Smooth muscle cell (in vitro differentiated cells): Measurements from ENCODE around the gene RAD52. TPM values are rescaled to one million over a fixed set of nuclear protein-coding genes. Genes with fewer than 3 reads are reported as not detected.

Source experiments
- DNase-seq: peaks from one replicate; lab custom pipeline; 2025; ENCODE audit not compliant: unreplicated experiment; lab: John Stamatoyannopoulos, UW
- H2AFZ ChIP-seq: fragments of 200-600 bp; sonication (generic); 2 replicates; pipeline ENCODE4 v1.6.0; 2016; ENCODE audit warnings: antibody characterized with exemption, low read depth, mild to moderate bottlenecking
- H3F3A ChIP-seq: fragments of 200-600 bp; sonication (generic); 2 replicates; pipeline ENCODE4 v1.6.0; 2017; ENCODE audit warnings: antibody characterized with exemption, low read depth
- H3K27ac ChIP-seq: fragments of 200-600 bp; sonication (generic); 2 replicates; pipeline ENCODE4 v1.5.1; 2016; ENCODE audit warnings: low read depth, mild to moderate bottlenecking
- H3K27me3 ChIP-seq: fragments of 200-600 bp; sonication (generic); 2 replicates; pipeline ENCODE4 v1.6.1; 2016; ENCODE audit warnings: low read depth, mild to moderate bottlenecking
- H3K36me3 ChIP-seq: fragments of 200-600 bp; sonication (generic); 2 replicates; pipeline ENCODE4 v1.5.1; 2016; ENCODE audit warnings: low read depth
- H3K4me1 ChIP-seq: fragments of 200-600 bp; sonication (generic); 2 replicates; pipeline ENCODE4 v1.5.1; 2016; ENCODE audit warnings: low read depth
- H3K4me2 ChIP-seq: fragments of 200-600 bp; sonication (generic); 2 replicates; pipeline ENCODE4 v1.6.0; 2016; ENCODE audit warnings: mild to moderate bottlenecking
- H3K4me3 ChIP-seq: fragments of 200-600 bp; sonication (generic); 2 replicates; pipeline ENCODE4 v1.5.1; 2016; ENCODE audit warnings: mild to moderate bottlenecking
- H3K79me2 ChIP-seq: fragments of 200-600 bp; sonication (generic); 2 replicates; pipeline ENCODE4 v1.6.0; 2016; ENCODE audit warnings: low read depth, mild to moderate bottlenecking
- H3K9ac ChIP-seq: fragments of 200-600 bp; sonication (generic); 2 replicates; pipeline ENCODE4 v1.6.0; 2016; ENCODE audit warnings: low read depth
- H3K9me3 ChIP-seq: fragments of 200-600 bp; sonication (generic); replicated peaks from 2 replicates; pipeline ENCODE4 v1.5.1; 2016; ENCODE audit warnings: low read depth
- H4K20me1 ChIP-seq: fragments of 200-600 bp; sonication (generic); 2 replicates; pipeline ENCODE4 v1.6.0; 2016; ENCODE audit warnings: low read depth
- WGBS: methylation state at CpG from one replicate; pipeline ENCODE4 v1.1.7; 2016; ENCODE audit warnings: low lambda C conversion rate; 5-methylcytosine and 5-hydroxymethylcytosine counted together
- polyA plus RNA-seq: library from polyadenylated mRNA; unstranded; fragments of >200 nt; fragmentation: Nextera tagmentation; extraction: Ambion mirVana; gene quantifications from 2 replicates; pipeline ENCODE4 v1.2.1, GENCODE V29; 2016
- total RNA-seq: library from RNA; depleted of rRNA; stranded (reverse); fragments of >200 nt; gene quantifications from 2 replicates; pipeline ENCODE4 v1.2.3, GENCODE V29; 2014
- TF ChIP-seq, protein P1 (sequence below): fragments of 200-600 bp; sonication (generic); IDR thresholded peaks from 2 replicates; pipeline ENCODE4 v1.5.1; 2017; ENCODE audit warnings: borderline replicate concordance, mild to moderate bottlenecking, antibody characterized with exemption; ENCODE audit not compliant: insufficient read depth, poor library complexity, severe bottlenecking

RAD52 gene
- total and polyA plus RNA-seq, 2 experiments from 2014 or later: 2.8 to 15.1 TPM

DNA sequence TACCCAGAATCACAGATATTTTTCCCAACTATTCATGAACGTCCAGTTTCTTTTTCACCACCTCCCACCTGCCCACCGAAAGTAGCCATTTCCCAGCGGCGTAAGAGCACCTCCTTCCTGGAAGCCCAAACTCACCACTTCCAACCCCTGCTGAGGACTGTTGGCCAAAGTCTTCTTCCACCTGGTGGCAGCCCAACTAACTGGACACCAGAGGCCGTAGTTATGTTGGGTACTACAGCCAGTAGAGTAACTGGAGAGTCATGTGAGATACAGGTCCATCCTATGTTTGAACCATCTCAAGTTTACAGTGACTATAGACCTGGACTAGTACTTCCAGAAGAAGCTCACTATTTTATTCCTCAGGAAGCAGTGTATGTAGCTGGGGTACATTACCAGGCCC, 81.6 kb downstream of the RAD52 start:
- Histone ChIP-seq H3K4me1 (no peaks in the 10 kb centered on the region), H3K79me2 (peaks cover 6% of the 10 kb centered on the region), H3K9ac (no peak overlapping the region), H3K9me3 (no peaks in the 10 kb centered on the region), H3K27ac (no peak overlapping the region), H3K4me3 (no peak overlapping the region), H4K20me1 (peaks cover 4% of the 10 kb centered on the region), H2AFZ (no peak overlapping the region), H3K27me3 (no peaks in the 10 kb centered on the region), H3F3A (peaks cover 7% of the 10 kb centered on the region), H3K4me2 (no peak overlapping the region), H3K36me3 (peaks cover 43% of the 10 kb centered on the region)
- no peak for DNase-seq
- WGBS: 98% methylated on average over 5 of the region's 5 CpGs
- TF ChIP-seq, protein P1, sequence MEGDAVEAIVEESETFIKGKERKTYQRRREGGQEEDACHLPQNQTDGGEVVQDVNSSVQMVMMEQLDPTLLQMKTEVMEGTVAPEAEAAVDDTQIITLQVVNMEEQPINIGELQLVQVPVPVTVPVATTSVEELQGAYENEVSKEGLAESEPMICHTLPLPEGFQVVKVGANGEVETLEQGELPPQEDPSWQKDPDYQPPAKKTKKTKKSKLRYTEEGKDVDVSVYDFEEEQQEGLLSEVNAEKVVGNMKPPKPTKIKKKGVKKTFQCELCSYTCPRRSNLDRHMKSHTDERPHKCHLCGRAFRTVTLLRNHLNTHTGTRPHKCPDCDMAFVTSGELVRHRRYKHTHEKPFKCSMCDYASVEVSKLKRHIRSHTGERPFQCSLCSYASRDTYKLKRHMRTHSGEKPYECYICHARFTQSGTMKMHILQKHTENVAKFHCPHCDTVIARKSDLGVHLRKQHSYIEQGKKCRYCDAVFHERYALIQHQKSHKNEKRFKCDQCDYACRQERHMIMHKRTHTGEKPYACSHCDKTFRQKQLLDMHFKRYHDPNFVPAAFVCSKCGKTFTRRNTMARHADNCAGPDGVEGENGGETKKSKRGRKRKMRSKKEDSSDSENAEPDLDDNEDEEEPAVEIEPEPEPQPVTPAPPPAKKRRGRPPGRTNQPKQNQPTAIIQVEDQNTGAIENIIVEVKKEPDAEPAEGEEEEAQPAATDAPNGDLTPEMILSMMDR: no peak

DNA sequence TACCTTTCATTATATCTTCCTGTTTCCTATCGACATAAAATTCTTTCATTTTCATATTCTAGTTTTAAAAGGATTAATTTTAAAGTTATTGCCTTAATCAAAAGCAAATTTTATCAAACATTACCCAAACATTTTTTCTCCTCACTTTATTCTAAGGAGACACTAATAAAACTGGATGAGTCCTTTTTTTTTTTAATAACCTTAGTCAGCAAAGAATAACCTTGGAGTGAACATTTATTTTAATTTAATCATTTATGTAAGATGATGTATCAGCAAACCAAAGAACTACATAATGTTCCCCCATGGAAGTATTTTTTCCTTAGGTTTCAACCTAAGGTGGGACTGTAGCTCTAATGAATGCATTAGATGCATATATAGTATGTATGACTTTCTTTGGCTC, 83.9 kb downstream of the RAD52 start:
- Histone ChIP-seq H3K9me3 (no peaks in the 10 kb centered on the region), H4K20me1 (peaks cover 4% of the 10 kb centered on the region), H3F3A (peaks cover 7% of the 10 kb centered on the region), H3K4me1 (no peaks in the 10 kb centered on the region), H3K79me2 (peaks cover 6% of the 10 kb centered on the region), H3K27me3 (no peaks in the 10 kb centered on the region), H3K4me3 (no peak overlapping the region), H3K4me2 (no peak overlapping the region), H2AFZ (no peak overlapping the region), H3K27ac (no peak overlapping the region), H3K9ac (no peak overlapping the region), H3K36me3 (peaks cover 52% of the 10 kb centered on the region)
- no peak for DNase-seq
- WGBS: 100% methylated on average over 1 of the region's 1 CpG
- TF ChIP-seq, protein P1: no peak

DNA sequence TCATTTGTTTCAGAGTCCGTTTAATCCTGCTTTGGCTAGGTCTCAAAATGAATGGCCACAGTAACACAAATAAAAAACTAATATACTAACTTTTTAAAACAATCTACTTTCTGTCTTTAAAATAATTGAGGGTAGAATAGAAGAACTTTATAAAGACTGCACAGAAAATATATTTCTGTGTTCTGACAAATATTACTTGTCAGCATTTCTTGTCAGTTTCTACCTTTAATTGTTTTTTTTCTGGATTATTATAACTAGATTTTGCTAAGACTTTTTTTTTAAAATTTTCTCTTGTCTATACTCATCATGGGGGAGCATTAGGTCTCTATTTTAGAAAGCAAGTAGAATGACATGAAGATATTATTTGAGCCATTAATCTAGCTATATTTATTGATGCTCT, 86.2 kb downstream of the RAD52 start:
- Histone ChIP-seq H3K79me2 (peaks cover 15% of the 10 kb centered on the region), H3F3A (peaks cover 7% of the 10 kb centered on the region), H3K9ac (no peak overlapping the region), H3K4me1 (no peaks in the 10 kb centered on the region), H3K4me2 (no peak overlapping the region), H3K36me3 (peaks cover 55% of the 10 kb centered on the region), H3K4me3 (no peak overlapping the region), H3K9me3 (no peaks in the 10 kb centered on the region), H3K27me3 (no peaks in the 10 kb centered on the region), H2AFZ (no peak overlapping the region), H4K20me1 (no peaks in the 10 kb centered on the region), H3K27ac (no peak overlapping the region)
- no peak for DNase-seq
- TF ChIP-seq, protein P1: no peak
- 97% methylated on average over 1 of the region's 1 CpG for WGBS

DNA sequence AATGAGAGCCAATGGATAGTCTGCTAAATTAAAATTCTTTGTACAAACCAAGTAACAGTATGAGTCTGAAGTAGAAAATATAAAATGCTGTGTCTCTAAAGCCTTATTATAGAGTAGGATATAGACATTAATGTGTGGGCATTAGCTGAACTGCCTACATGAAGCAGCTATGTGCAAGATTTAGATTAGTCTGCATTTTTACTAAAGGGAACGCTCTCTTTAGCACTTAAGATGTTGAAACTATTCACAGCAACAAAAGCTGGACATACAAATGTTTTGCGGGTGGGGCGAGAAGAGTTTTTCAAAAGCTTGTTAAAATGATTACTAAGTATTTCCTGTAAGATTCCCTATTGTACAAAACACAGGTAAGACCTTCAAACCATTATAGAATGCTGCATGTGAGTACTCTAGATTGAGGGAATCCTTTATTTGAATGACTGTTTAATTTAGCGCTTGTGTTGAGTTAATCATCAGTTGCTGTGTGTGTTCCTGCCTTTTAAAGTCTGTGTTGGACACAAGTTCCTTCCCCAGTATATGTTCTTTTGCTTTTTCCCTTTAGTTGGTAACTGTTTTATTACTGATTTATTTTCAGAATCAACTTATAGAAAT, 87.1 kb downstream of the RAD52 start:
- Histone ChIP-seq H3K27ac (no peak overlapping the region), H3K4me1 (peaks cover under 1% of the 10 kb centered on the region), H3K79me2 (peaks cover 18% of the 10 kb centered on the region), H3K36me3 (peaks cover 53% of the 10 kb centered on the region), H3K4me2 (no peak overlapping the region), H2AFZ (no peak overlapping the region), H3F3A (peaks cover 7% of the 10 kb centered on the region), H4K20me1 (no peaks in the 10 kb centered on the region), H3K27me3 (no peaks in the 10 kb centered on the region), H3K9me3 (no peaks in the 10 kb centered on the region), H3K9ac (no peak overlapping the region), H3K4me3 (no peak overlapping the region)
- TF ChIP-seq, protein P1: no peak
- no peak for DNase-seq
- 96% methylated on average over 4 of the region's 4 CpGs for WGBS
